Measurements from ENCODE around the gene ATG12.

GRCh38 chr5:115884704-115885103 lies 43.3 kb upstream of the ATG12 start:
- TF ChIP-seq CTCF (IDR thresholded peaks at IDR 0.05; ENCODE audit: low read depth, low read length) (no peak), EZH2phosphoT487 (IDR thresholded peaks at IDR 0.05; ENCODE audit: low read depth) (no peak)

Data from OCI-LY3 (cell line).